ENCODE measurements around the gene MOB3C.

The MOB3C gene

DNA sequence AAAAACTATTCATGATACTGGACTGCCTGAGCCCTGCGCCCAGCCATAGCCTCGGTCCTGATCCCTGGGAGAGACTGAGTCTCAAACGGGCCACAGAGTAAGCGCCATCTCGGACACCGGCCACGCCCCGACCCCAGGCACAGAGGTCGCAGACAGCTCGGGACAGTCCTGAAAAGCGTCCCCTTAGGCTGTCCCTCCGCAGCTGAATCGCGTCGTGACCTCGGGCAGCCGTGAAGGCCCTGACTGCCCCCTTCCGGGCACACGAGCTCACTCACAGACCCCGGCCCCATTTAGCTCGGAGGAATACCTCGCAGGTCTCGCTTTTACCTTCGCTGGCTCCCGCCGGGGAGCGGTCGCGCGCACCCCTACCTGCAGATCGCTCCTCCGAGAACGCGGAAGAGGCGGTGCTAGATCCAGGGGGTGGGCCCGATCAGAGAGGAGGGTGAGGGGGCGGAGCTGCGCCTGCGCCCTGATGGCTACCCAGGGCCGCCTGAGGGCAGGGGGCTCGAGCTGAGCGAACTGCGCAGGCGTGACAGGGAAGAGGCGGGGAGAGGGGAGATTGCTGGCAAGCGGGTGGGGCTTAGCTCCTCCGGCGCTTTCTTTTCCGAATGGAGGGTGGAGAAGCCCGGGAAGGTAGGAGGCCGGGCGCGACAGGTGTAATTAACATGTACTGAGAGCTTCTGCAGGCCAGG, 12.6 kb downstream of the MOB3C start, which contains the start of gene MKNK1:
Gene MKNK1, minus strand, starts transcription at position 411 of the 692 bp plus-strand sequence. CDS start 20,941 bp downstream, outside the sequence.
- DNase-seq = peak; percentile 98

- DNase-seq = no peak
Observed at GRCh38 chr1:46603481-46603857, 13.1 kb downstream of the MOB3C start.

GRCh38 chr1:46601257-46602007, 15.2 kb downstream of the MOB3C start:
- no peak for DNase-seq

- DNase-seq = no peak
Observed at GRCh38 chr1:46599059-46599970, 17.3 kb downstream of the MOB3C start.

DNA sequence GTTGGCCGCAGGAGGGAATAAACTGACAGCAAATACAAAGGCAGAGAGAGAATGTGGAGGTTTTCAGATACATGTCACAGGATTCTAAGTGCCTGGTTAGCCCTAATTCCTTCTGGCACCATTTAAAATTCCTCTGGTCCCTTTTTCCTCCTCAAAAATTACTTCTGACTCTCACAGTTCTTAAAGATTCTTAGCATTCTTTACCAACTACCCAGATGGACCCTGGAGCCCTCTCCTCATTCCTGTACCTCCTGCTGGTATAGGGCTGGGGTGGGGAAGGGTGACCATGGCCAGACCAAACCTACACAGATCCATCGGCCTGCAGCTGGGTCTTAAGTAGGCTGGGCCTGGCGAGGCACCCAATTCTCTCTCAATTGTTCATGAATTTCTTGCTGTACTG, 19.8 kb downstream of the MOB3C start:
- no peak for DNase-seq

GRCh38 chr1:46596036-46596435, 20.6 kb downstream of the MOB3C start:
- no peak for DNase-seq

- no peak for DNase-seq
Observed at GRCh38 chr1:46595127-46595526, 21.5 kb downstream of the MOB3C start.

DNA sequence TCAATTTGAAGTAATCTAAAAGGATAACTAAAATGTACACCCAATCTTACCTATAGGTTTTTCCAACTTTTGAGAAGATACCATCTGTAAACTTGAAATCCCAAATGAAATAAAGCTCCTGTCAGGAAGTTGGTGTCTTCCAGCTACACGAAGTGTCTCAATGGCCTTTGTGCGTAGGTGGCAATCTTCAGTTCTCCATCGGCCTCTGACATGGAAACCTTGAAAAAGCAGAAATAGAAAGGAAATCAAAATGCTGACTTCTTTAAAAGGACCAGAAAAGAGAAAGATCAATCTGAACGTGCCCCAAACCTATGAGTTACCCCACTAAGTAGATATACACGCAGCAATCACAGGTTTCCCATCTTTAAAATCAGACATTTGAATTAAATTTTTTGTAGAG, 22.5 kb downstream of the MOB3C start:
- DNase-seq = no peak

GRCh38 chr1:46592823-46593222, 23.8 kb downstream of the MOB3C start:
- DNase-seq = no peak

- no peak for DNase-seq
Observed at GRCh38 chr1:46589529-46589928, 27.1 kb downstream of the MOB3C start.

GRCh38 chr1:46587069-46587468, 29.5 kb downstream of the MOB3C start:
- DNase-seq = no peak

DNA sequence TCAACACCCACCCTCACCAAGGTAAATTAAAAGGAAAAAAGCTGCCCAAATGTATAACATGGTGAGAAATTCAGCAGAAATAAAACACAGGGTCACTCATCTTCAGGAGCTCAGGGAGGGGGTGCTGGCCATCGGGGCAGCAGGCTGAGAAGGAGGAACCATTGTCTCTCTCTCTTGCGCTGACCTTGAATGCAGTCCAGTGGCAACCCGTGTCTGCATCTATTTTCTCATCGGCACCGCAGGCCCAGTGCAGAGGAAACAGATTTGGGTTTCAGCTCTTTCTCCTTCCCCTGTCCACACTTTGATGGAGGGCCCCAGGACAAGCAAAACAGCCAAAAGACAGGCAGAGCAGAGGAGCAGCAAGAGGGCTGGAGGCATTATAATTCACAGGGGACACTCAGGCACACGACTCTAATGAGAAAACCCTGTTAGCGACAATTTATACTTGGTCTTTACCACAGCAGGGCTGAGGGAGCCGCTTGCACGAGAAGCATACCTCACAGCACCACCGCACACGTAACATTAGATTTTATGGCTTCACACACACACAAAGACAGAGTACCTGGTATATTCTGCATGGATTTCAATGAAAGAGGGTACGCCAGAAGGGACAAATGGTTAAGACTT, 31.2 kb downstream of the MOB3C start:
- no peak for DNase-seq

GRCh38 chr1:46583494-46583893, 33.1 kb downstream of the MOB3C start:
- no peak for DNase-seq

DNA sequence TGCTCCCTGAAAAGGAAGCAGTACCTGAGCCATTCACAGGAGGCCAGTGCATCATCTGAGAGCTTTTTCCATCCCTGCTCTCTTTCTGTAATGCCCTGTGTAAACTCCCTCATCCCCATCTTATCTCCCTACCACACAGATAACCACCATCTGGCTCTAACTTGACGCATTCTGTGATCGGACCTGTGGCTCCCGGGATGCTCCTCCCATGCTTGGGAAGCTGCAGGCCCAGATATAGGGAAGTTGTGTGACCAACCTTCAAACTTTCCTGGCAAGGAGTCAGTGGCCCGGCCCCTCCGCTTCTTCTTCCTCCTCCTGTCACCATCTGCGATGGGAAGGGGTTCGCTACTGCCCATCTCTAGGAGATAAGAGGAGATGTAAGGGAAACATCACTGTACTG, 33.6 kb downstream of the MOB3C start:
- no peak for DNase-seq

DNA sequence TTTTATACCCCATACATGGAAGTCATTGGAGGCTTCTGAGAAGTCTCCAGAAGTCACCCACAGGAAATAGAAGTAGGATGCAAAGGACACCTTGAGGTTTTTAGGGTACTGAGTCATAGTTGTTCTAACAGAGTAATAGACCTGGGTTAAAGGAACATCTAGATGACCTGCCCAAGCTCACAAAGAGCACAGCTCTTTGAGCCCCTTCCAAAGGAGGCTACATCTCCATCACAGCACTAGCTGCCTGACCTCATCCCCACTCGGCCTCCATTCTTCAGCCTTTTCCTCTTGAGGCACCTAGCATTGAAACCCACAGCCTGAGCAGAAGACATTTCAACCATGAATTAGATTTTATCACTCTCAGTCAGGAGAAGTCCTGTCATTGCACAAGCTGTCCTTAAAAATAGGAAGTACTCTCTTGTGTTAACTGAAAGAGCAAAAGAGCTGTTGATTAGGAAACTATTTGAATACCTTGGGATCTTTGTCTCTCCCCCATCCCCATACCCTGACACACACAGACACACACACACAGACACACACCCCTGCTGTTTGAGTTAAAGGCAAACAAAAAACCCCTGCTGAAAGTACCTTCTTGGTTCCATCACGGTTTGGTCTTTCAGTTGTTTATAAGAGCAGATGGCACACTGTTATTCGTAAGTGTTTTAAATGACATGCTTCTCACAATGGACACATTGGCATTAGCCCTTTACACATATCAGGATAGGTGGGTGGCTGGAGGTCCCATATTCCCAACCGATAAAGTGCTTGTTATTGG, 34.7 kb downstream of the MOB3C start:
- no peak for DNase-seq

DNA sequence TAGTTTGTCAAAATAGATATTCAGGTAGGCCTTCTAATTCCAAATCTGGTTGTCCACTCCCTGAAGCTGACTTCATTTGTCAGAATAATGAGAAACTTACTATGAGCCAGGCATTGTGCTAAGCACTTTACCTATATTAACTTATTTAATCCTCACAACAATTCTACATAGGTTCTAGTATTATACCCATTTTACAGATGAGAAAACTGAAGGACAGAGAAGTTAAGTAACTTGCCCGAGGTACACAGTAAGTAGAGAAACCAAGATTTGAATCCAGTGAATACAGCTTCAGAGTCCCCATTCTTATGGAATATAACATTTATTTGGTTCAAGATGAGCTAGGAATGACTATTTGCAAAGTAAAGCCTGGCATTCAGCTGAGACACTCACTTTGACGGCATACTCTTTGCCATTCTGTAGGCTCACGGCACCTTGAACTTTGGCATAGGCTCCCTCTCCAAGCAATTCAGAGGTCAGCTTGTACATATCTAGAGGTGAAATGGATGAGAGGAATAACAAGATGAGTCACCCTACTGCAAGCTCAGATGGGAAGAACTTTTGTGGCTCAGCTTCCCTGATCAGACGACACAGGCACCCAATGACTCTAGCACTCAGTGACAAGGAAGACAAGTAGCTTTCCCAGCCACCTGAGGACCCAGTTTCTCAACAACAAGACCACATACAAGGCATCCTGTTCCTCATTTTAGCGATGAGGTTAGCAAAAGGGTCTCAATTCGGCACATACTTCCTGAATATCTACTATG, 36.3 kb downstream of the MOB3C start:
- no peak for DNase-seq

- no peak for DNase-seq
Observed at GRCh38 chr1:46577671-46578070, 38.9 kb downstream of the MOB3C start.

DNA sequence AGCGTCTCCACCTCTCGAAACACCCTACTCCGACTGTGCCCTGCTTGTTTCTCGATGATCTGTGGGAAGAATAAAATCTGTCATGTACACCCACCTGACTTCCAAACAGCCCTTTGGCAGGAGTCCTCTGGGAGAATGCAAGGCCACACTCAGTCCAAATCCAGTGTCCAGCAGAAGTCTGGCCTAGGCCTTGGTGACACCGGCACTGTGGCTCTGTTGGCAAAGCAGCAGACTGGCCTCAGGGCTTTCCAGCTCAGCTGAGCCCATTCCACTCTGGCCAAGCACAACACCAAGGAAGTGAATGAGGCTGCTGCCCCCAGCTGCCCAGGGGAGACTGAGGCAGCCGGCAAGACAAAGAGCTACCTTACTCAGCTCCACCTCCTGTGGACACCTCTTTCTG, 40.0 kb downstream of the MOB3C start:
- no peak for DNase-seq

DNA sequence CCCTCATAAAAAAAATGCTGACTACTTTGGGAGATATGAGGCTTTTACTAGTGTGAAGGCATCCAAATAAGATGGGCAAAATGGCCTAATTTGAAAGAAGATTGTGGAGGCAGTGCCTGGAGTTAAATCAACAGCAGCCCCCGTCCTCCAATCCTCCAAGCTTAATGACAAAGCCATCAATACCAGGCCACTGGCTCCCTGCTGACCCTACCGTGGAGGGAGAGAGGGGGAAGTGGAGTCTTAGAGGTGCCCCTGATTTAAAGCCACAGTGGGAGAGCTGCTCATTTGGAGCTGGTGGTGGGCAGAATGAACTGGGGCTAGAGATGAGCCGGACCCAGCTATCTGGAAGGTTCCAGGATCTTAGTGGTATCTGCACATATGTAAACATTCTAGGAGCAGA, 40.8 kb downstream of the MOB3C start:
- DNase-seq = no peak

DNA sequence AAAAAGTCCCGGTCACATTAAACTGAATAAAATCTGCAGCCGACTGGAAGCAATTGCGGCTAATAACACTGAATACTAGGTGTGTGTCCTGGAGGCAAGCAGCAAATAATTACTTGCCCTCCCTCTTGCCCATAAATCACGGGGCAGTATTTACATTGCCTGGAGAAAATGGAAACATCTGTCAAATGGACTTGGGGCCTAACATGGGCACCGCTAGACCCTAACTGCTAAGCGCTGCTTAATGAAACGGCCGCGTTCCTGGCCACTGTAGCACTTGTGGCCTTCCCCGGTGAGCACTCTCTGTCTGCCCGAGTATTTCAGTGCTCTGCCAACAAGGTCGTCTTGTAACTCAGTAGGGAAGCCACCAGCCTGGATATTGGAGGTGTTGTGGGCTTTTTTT, 41.3 kb downstream of the MOB3C start:
- no peak for DNase-seq

- no peak for DNase-seq
Observed at GRCh38 chr1:46571691-46572225, 44.9 kb downstream of the MOB3C start.

Data from activated CD8-positive, alpha-beta memory T cell treated with anti-CD3 and anti-CD28 coated beads, Interleukin-2, amount 50 U/mL, for 48 hours (primary cell).